Hypothalamus (tissue), 51 donors: ENCODE measurements around the gene MGAT4D.
"Not testable (repeated sequence)": the region's sequence is repeated elsewhere in the genome, so short reads cannot be mapped to it uniquely, and the experiment has no call there.

ENCODE experiments used
- DNase-seq, 51 donors: peaks; one replicate each; lab custom pipeline; 2025; lab: John Stamatoyannopoulos, UW

The MGAT4D gene

GRCh38 chr4:140497747-140498636 is at the start of gene MGAT4D:
TSS of gene MGAT4D (minus strand) at chr4:140498293. CDS start at chr4:140498222, 71 bp downstream.
- peak in 2 of 51 donors; percentile 4 to 9 for DNase-seq

DNA sequence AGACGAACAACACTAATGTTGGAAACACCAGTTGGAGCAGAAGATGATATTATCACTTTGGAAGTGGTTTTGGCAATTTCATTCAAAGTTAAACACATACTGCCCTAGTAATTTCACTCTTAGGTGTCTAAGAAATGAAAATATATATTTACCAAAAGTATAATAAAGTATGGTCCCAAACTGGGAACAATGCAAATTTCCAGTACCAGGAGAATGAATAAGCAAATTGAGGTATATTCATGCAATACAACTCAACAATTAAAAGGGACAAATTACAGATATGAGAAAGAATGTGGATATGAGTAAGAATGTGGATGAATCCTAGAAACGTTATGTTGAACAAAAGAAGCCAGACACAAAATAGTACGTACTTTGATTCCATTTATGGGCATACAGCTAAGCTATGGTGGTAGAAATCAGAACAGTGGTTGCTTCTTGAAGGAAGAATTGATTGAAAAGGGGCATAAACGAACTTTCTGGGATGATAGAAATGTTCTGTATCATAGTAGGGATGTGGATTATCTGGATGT is 35.9 kb upstream of the MGAT4D start:
- no peak for DNase-seq

- DNase-seq, result no peak
Observed at GRCh38 chr4:140529434-140529833, 31.3 kb upstream of the MGAT4D start.

DNA sequence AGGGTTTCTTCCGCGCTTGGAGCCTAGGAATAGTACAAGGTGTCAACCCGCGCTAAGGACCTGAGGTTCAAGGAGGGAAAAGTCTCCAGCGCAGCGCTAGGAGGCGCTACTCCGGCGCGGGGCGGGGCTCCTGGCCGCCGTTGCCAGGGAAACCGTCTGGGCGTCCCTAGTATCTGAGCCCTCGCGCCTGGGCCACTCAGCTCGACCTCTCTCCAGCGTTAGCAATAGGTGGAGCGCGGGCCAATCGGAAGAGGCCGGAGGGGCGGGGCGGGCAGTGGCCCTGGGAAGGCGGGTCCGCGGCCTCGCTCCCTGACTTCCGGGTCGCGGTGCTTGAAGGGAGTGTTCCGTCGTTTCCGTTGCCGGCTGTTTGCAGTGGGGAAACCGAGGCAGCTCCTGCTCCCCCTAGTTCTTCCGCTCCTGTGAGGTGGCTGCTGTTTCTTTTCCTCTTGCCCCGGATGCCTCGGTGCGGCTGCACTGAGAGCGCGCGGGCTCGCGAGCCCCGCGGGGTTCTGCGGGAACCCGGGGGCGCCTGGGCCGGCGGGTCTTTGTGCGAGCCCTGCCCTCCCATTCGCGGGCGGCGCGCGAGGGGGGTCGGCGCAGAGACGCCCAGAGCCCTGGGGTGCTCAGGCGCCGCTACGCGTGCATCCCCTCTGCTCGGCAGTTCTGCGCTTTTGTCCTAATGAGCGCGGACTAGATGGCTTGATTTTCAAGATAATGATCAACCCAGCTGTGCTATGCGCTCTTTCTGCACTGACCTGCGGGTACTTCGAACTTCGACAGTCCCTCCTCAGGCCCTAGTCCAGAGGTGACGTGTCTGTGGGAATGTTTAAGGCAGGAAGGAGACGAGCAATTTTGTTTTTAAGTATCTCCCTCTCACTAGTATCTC is 26.0 kb upstream of the MGAT4D start, which contains the start of gene ELMOD2:
ELMOD2 (plus strand) TSS at position 312 of the 886 bp plus-strand sequence. CDS start 1,261 bp downstream, outside the sequence.
- peak; percentile 65 to 100 (median 97) for DNase-seq

- DNase-seq, result no peak
Observed at GRCh38 chr4:140523370-140523856, 25.3 kb upstream of the MGAT4D start.

GRCh38 chr4:140515423-140515822 is 17.3 kb upstream of the MGAT4D start:
- DNase-seq, result no peak

- not testable (repeated sequence) for DNase-seq
Observed at GRCh38 chr4:140513765-140514164, 15.7 kb upstream of the MGAT4D start.

GRCh38 chr4:140504261-140504660 is 6.2 kb upstream of the MGAT4D start:
- DNase-seq, result no peak

GRCh38 chr4:140499391-140499790 is 1.3 kb upstream of the MGAT4D start:
- DNase-seq, result no peak

GRCh38 chr4:140497405-140497746 is 717 bp downstream of the MGAT4D start:
- DNase-seq, result no peak

- DNase-seq, result no peak
Observed at GRCh38 chr4:140485939-140486338, 12.2 kb downstream of the MGAT4D start.

- no peak for DNase-seq
Observed at GRCh38 chr4:140483445-140483844, 14.6 kb downstream of the MGAT4D start.

DNA sequence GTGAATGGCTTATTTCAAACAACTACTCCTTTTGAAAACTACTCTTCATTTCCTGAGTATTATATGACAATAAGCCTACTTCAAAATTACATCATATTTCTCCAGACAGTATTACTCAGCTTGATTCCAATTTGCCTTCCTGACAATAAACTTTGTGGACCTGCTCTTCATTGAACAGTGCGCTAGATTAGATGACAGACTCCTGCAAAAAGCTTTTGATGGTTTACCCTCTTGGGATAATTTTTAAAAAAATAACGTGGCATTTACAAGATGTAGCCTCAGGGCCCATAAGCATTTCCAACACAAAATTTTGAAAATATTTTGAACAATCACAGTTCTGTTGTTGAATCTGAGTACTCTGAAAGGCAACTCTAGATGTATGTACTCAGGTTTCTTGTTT is 25.9 kb downstream of the MGAT4D start:
- DNase-seq, result no peak

DNA sequence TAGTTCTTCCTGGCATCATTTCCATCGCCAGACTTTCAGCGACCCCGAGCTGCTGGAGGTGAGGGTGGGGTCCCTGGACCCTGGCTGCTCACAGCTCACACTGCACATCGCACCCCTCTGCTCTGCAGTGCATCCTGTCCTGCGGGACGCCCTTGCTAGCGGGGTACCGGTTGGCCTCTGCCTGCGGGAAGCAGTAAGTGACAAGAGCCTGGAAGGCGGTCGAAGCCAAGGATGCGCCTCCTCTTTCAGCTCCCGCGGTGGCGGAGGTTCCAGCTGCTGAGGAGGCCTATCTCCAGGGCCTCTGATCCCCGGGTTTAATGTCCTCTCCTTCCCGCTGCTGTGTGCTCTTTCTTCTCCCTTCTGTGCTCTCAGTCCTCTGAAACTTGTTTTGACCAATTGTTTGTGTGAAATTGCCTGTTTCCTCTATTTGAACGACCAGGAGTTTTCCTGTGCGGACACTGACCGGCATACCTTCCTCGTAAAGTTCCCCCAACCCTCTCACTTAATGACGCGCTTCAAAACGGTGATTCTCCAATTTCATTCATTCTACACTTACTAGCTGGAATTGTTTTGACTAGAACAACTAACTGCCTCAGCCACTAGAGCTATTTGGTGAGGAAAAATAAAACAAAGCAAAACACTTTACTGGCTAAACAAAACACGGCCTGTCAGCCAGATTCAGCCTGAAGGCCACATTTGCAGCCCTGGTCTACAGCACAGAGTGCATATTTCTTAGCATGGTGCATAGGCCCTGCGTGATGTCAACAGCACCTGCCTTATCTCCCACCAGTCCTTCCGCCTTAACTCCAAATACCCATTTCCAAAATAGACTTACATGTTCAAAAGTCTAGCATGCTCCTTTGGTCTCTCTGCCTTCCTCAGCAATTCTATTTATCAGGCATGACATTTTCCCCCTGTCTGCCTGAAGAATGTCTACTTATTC is 28.0 kb downstream of the MGAT4D start:
- no peak for DNase-seq

DNA sequence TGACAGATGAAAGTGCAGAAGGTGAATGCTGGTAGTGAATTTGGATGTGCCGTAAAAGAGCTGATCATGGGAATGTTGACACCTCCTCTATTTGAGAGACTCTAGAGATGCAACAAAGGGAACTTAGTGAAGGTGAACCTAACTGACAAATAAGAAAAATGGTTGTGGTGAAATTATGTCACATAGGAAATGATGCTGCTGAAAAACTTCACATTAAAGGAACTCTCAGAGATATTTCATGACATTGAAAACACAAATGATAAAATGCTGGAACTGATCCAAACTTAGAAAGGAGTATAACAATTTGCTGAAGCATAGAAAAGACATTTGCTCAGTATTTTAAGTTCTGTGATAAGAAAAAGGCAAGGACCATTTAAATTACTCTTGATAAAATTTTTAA is 31.9 kb downstream of the MGAT4D start:
- no peak for DNase-seq

DNA sequence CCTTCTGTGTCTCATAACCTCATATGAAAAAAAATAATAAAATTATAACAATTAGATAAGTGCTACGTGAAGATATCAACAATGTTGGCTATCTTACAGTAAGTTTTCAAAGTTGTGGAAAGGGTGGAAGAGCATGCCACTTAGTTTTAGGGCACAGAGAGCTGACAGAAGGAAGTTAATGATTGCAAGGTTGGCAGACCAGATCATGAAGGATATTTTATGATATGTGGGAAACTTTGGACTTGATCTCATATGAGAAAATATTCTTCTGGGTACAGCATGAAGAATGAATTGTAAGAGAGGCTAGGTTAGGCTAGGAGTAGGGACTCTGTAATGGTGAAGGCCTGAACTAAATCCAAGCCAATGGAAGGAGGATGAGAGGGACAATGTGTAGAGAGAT is 34.5 kb downstream of the MGAT4D start:
- no peak for DNase-seq

DNA sequence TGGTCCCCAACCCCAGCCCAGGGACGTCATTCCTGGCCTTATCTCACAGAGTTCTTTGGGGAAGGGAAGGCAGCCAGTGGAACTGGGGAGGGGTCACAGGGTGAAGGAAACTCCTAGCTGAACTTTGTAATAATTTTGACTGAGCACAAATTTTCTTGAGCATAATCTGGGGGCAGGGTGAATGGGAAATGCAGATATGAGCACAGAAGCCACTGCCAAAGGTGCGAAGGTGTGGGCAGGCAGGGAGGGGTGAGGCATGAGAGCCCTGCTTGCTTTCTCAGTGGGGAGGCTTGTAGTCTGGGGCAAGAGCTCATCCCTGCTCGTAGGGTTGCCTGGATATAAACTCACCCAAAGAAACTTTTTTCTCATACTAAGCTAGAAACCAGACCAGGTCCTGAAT is 34.9 kb downstream of the MGAT4D start:
- no peak for DNase-seq

DNA sequence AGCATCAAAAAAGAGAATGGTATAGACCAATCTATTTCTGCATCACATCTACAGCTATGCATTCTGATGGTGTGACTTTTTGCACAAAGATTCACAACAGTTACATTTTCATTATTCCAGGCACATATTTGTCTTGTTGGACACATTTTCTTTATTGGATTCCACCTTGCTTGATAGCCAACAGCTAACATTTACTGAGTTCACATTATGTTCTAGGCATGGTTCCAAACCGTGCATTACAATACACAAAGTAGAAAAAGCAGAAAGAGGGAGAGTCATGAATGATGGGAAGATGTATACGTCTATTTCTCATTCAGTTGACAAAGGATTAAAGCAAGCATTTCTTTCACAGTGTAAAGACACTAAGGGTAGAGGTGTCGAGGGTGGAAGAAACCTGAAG is 47.7 kb downstream of the MGAT4D start:
- DNase-seq, result no peak

DNA sequence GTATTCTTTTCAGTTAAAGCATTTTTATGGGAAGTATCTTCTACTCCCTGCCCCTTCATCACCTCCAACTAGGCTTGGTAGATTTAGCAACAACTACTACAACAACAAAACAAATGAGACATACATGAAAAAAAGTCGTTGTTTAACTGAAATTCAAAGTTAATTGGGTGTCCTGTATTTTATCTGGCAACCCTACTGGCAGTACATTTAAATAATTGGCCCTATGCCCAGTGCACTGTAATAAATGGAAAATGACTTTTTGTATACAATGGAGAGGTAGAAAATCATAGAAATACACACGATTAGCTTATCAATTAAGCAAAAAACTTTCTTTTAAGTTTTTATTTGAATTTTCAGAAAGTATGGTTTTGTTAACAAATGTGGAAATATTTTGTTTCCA is 49.3 kb downstream of the MGAT4D start:
- DNase-seq, result no peak

DNA sequence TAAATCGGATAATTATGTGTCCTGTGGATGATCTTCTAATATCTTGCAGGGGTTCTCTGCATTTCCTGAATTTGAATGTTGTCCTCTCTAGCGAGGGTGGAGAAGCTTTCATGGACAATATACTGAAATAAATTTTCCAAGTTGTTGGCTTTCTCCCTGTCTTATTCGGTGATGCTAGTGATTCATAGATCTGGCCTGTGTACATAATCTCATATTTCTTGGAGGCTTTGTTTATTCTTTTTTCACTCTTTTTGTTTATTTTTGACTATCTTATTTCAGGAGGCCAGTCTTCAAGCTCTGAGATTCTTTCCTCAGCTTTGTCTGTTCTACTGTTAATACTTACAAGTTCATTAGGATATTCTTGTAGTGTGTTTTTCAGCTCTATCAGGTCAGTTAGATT is 49.9 kb downstream of the MGAT4D start:
- no peak for DNase-seq
